Astrocyte of the hippocampus (primary cell): ENCODE results near the gene STH.

Source experiments
- DNase-seq: peaks from one replicate; pipeline ENCODE4 v3.0.0; 2011; ENCODE audit warnings: low read depth, low spot score

The STH gene

DNA sequence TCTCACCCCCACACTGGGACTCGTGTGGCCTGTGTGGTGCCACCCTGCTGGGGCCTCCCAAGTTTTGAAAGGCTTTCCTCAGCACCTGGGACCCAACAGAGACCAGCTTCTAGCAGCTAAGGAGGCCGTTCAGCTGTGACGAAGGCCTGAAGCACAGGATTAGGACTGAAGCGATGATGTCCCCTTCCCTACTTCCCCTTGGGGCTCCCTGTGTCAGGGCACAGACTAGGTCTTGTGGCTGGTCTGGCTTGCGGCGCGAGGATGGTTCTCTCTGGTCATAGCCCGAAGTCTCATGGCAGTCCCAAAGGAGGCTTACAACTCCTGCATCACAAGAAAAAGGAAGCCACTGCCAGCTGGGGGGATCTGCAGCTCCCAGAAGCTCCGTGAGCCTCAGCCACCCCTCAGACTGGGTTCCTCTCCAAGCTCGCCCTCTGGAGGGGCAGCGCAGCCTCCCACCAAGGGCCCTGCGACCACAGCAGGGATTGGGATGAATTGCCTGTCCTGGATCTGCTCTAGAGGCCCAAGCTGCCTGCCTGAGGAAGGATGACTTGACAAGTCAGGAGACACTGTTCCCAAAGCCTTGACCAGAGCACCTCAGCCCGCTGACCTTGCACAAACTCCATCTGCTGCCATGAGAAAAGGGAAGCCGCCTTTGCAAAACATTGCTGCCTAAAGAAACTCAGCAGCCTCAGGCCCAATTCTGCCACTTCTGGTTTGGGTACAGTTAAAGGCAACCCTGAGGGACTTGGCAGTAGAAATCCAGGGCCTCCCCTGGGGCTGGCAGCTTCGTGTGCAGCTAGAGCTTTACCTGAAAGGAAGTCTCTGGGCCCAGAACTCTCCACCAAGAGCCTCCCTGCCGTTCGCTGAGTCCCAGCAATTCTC lies 27.4 kb downstream of the STH start:
- DNase-seq: no peak

DNA sequence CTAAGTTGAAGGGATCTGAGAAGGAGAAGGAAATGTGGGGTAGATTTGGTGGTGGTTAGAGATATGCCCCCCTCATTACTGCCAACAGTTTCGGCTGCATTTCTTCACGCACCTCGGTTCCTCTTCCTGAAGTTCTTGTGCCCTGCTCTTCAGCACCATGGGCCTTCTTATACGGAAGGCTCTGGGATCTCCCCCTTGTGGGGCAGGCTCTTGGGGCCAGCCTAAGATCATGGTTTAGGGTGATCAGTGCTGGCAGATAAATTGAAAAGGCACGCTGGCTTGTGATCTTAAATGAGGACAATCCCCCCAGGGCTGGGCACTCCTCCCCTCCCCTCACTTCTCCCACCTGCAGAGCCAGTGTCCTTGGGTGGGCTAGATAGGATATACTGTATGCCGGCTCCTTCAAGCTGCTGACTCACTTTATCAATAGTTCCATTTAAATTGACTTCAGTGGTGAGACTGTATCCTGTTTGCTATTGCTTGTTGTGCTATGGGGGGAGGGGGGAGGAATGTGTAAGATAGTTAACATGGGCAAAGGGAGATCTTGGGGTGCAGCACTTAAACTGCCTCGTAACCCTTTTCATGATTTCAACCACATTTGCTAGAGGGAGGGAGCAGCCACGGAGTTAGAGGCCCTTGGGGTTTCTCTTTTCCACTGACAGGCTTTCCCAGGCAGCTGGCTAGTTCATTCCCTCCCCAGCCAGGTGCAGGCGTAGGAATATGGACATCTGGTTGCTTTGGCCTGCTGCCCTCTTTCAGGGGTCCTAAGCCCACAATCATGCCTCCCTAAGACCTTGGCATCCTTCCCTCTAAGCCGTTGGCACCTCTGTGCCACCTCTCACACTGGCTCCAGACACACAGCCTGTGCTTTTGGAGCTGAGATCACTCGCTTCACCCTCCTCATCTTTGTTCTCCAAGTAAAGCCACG lies 28.3 kb downstream of the STH start:
- DNase-seq: no peak

DNA sequence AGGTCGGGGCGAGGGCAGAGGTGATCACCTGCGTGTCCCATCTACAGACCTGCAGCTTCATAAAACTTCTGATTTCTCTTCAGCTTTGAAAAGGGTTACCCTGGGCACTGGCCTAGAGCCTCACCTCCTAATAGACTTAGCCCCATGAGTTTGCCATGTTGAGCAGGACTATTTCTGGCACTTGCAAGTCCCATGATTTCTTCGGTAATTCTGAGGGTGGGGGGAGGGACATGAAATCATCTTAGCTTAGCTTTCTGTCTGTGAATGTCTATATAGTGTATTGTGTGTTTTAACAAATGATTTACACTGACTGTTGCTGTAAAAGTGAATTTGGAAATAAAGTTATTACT lies 28.9 kb downstream of the STH start:
- DNase-seq: no peak

DNA sequence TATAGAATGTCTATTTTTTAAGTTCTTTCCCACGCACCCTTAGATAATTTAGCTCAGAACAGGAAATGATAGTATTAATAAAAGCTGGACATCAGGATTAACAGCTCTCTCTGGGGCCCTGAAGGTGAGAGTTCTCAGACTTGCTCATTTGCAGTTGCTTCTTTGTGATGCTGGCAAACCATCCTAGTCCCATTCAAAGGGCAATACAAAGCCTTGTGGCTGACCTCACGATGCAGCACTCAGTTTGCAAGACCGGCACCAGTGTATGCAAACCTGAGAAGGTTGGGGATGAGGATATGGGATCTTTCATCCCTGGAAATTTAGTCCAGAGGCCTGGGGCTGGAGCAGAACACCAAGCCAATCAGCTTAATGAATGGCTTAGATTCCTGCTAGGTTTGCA lies 29.3 kb downstream of the STH start:
- DNase-seq: no peak

DNA sequence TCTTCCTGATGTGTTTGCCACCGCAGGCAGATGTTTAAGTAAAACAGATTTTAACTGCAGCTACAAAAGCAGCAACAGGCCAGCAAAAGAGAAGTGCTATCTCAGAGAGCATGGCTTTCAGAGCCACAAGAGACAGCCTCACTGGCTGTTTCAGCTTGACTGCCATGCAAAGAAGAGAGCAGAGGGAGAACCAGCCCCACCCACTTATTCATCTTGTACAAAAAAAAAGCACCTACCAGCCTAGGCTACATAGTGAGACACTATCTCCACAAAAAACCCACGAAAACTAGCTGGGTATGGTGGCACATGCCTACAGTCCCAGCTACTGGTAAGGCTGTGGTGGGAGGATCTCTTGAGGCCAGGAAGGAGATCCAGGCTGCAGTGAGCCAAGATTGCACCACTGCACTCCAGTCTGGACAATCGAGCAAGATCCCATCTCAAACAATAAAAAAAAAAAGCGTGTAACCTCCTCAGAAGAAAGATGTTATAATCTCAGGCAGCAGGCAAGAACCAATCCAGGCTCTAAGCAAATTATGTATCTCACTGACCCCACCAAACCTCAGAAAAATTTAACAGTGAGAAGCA lies 30.0 kb downstream of the STH start:
- DNase-seq: no peak

DNA sequence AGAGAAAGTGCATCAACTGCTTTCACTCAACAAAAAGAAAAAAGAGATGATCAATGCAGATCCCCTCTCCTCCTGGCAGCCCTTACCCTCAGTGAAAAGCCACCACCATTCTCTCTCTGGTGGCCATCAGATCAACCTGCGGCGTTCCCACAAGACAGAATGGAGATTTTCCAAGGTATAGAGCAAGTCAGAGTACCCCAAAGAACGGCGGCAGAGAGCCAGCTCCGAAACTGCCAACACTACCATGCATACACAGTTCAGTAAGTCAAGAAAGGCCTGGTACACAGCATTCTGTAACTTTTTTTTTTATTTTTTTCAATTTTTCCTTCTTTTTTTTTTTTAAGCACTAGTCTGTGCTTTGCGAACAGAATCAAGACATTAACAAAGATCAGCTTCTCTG lies 30.6 kb downstream of the STH start:
- DNase-seq: no peak

DNA sequence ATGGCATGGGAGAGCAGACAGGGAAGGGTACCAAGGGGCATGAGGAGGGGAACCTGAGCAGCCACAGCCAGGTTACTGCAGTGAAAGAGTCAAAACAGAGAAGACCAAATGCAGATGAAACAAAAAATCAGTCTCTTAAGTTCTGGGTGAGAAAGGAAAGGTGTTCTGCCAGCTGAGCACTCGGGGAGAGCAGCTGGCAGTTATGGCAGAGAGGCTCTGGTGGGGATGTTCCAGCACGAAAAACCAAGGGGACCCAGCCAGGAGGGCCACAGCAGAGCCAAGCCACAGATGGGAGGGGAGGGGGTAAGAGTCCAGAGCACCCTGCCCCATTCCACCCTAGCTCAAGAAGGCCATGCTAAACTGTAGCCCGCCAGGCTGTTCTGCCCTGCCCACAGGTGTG lies 31.7 kb downstream of the STH start:
- no peak for DNase-seq

DNA sequence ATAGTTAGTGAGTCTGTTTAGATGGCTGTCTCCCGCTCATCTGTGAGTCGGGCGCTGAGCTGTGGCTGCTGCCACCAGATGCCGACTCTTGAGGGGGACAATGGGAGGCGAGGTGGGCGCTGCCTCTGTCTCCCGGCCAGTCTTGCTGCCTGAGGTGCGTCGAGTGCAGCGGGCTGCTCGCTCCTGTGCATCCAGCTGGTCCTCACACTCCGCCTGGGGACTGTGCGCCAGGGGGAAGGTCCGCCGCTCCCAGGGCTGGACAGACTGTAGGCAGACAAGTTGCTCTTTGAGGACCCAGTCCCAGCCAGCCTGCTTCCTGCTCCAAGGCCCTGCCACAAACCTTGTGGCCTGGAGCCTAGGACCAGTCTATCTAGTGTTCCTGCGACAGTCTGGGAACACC lies 32.4 kb downstream of the STH start:
- DNase-seq: no peak

DNA sequence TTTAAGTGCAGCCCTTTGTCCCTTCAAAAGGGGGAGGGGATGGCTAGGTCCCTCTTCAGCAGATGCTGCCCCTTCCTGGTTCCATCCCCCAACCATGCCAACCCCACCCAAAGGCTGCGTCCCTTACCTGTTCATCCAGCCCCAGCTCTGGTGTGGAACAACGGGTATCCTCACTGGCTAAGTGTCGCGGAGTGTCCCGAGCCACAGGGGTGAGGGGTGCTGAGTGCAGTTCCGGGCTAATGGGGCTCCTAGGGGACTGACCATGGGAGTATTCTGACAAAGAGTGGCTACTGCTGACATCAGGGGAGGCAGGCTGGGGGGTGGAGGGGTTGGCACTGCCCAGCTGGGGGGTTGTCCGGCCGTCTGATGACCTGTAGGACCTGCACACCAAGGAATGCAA lies 32.9 kb downstream of the STH start:
- DNase-seq: no peak

DNA sequence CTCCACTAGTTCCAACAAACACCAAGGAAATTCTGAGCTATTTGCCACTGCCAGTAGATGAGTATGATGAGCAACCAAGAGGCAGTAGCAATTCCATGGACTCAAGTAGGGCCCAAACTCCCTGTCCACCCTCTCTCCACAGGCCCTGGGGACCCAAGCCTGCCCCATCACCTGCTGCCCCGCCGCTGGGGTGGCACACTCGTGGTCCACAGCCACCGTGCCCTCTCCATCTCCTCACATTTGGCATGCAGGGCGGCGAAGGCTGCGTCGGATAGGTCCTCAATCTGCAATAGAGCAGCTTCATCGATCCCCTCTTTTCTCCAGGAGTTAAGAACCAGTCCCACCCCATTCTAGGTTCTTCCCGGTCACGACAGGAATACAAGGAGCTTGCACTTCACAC lies 33.9 kb downstream of the STH start:
- DNase-seq: no peak

DNA sequence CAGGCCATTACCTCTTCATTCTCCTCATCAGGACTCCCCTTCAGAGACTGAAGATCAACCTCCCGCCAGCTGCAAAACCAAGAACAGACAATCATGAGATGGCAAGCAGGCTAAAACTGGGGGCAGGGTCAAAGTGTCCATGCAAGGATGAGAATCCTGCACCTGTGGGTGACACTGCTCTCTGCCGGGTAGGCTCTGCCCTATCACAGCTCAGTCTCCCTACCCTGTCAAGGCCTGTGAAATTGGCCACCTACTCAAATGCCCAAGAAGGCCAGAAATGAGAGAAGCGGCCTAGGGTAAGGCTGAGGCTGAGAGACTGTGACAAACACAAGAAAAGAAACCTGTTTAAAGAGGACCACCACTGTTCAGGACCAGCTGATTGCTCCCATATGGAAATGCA lies 34.3 kb downstream of the STH start:
- no peak for DNase-seq

DNA sequence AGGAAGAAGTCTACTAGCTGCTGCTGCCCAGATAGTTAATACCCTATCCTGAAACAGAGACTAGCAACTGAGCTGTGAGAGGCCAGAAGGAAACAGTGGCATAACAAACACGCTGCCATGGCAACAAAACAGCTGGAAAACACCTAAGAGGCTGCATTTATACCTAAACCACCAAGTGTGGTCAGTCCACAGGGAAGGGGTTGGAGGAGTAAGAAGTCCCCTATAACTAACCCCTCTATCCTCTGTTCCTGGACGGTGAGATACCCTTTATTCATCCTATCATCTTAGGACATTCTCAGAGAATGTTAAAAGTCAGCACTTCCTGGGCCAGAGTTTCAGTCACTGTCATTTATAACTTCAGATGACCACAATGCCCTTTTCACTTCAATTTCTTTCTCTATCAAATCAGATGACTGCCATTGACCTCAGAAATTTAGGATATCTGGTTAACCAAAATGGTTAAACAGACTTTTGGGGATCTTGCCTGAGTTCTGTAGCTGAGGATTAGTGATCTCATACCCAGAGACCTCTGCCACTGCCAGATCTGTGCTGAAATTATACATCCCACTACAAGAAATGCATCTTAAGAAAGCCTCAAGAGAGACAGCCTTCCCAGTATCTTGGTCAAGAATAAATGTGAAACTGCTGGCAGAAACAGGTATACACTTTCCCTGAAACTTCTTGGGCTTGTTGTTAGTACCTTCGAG lies 36.2 kb downstream of the STH start:
- no peak for DNase-seq

DNA sequence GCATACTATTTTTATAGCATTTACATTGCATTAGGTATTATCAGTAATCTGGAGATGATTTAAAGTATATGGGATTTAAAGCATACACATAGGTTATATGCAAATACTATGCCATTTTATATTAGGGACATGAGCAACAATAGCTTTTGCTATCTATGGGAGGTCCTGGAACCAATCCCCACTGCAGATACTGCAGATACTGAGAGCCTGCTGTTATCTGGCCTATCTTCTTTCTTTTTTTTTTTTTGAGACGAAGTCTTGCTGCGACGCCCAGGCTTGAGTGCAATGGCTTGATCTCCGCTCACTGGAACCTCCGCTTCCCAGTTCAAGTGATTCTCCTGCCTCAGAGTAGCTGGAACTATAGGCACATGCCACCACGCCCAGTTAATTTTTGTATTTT lies 37.4 kb downstream of the STH start:
- DNase-seq: no peak

DNA sequence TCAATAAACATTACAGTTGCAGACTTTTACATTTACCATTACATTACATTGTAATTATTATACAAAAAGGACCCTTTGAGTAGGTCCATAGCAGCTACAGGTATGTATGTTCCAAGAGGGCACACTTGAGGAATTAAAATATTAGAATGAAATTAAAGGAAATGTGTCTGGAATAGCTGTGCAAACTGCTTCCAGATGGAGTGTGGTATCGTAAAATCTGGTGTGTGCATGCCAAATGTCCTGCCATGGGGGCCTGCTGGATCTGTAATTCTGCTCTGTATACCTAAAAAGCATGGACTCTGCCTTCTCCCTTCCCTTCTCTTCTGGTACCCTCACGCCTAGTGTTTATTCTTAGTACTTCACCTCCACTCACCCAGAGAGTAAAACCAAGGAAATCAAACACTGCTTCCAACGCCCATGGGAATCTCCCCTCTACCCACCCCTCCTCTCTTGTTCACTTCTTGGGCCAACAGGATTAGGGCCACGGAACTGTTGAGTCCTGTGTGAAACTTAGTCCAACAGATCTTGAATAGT lies 38.7 kb downstream of the STH start:
- no peak for DNase-seq

DNA sequence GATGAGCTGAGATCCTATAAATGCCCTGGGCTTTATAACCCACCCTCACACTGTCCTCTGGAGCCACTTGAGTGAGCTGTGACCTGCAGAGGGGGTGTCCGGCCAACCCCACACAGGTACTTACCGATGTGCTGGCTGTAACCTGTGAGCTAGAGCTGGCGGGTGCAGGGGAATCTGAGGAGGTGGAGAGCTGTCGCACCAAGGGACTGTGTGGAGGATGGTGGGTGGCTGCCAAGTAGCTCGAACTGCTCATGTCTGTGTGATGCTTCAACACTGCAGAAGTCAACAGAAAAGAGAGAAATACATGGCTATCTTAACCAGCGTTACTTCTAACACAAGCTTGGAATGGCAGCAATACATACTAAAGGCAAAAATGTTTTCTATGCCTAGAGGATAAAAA lies 39.4 kb downstream of the STH start:
- DNase-seq: no peak

DNA sequence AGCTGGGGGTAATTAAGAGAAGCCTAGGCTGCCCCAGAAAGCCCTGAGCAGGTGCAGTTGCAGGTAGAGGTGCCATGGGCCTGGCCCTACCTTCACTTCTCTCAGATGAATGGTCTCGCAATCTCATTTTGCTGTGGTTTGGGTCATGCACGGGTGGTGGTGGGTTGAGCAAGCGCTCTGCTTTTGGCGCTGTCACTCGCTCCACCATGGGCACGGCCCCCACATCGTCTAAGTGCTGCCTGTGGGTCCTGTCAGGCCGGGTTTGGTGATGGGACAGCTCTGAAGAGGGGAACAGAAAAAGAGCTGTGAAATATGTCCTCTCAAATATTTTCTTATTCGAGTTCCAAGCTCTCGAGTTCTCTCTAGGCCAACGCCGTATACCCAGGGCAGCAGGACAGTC lies 39.9 kb downstream of the STH start:
- no peak for DNase-seq

DNA sequence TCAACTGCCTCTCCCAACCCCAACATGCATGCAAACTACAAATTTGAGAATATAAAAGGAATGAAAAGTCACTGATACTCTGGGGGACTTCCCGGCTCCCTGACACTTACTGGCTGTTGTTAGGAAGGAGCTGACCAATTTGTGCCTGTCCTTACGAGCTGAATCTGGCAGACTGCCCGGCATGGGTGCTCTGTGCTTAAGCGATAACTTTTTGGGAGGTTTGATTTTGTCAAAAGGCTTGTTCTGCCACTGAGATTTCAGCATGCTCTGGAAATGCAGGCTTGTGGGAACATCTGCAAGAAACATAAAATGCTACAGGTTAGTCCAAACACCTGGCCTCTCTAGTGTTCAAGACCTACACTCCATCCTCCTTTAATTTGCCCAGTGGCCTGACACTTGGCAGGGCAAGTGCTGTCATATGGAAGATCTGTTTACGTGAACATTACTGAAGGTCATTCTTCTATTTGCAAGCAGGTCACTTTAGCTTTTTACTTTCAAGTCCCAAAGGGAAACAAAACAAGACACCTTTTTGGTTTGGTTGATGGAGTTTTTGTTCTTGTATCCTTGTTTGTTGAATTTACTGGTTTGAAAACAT lies 40.6 kb downstream of the STH start:
- no peak for DNase-seq

DNA sequence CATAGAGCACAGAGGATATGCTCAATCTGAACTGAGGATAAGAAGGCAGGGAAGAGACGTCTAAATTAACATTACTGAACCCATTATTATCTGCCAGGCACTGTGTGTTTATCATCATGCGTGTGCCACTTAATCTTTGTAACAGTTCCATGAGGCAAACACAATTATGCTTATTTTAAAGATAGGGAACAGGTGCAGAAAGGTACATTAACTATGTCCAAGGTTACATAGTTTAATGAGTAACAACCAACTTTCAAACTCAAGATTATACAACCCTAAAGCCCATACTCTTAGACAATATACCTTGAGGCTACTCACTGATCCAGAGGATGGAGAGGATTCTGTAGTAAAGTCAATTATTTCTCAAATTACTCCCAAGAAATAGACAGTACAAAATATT lies 43.2 kb downstream of the STH start:
- DNase-seq: no peak

DNA sequence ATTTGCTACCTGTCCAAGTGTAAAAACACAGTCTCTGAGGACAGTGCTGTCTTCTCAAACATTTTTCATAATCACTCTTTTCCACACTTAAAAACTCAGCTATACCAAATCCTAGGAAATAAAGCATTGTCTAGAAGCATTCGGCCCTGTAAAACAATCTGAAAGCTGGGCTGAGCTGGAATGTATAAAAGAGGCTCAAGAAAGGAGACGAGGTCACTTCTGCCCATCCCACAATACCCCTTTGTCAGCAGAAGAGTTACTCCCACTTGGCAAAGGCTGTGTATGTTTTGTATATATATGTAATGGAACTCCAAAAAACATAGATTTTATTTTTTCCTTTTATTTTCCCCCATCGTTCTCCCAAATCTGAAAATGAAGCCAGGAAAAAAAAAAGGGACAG lies 43.9 kb downstream of the STH start:
- DNase-seq: no peak

DNA sequence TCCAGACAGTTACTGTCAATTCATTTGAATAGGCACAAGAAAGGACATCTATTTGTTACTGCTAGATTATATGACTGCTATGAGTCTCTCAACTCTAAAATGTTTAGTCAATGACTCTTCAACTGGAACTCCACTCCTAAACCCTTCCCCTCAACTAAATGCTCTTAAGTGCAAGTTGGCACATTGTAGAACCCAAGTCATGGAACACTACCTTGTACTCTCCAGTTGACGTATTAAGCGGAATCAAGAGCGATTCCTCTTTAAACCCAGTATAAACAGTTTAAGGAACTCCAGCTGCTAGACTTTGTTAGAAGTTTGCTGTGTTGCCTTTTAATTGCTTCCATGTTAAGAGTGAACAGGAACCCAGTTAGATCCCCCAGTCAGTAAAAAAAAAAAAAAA lies 44.6 kb downstream of the STH start:
- no peak for DNase-seq

DNA sequence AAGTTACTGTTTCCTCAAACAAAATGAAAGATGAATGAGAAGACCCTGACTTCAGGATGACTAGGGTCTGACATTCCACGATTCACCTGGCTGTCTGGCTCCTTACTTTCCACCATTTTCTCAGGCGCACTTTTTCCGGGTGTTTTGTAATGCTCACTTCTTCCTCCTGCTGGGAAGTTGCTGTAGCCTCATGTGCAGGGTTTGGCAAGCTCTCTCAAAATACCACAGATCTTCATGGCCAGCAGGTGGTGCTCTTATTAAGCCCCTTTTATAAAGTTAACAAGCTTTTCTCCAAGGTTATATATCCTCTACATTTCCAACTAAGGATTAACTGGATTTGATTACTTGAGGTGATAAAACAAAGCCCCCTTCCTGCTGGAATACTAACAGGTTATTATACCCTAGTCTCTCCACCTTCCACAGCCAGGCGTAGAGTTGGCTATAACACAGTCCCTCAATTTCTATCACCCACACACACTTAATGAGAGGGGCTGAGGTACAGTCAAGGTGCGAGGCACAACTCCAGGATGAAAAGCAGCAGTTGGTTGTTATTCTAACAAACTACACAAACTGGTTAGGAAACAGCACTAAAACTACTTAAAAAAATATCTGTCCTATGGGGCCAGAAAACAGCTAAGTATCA lies 45.4 kb downstream of the STH start:
- DNase-seq: peak; percentile 93
